GM21529 (cell line): ENCODE results near the gene KNCN.

Source experiments
- ATAC-seq: cut with Tn5 transposase; IDR thresholded peaks from one replicate; pipeline ENCODE4 v1.9.1; 2021; ENCODE audit not compliant: unreplicated experiment

Gene KNCN

DNA sequence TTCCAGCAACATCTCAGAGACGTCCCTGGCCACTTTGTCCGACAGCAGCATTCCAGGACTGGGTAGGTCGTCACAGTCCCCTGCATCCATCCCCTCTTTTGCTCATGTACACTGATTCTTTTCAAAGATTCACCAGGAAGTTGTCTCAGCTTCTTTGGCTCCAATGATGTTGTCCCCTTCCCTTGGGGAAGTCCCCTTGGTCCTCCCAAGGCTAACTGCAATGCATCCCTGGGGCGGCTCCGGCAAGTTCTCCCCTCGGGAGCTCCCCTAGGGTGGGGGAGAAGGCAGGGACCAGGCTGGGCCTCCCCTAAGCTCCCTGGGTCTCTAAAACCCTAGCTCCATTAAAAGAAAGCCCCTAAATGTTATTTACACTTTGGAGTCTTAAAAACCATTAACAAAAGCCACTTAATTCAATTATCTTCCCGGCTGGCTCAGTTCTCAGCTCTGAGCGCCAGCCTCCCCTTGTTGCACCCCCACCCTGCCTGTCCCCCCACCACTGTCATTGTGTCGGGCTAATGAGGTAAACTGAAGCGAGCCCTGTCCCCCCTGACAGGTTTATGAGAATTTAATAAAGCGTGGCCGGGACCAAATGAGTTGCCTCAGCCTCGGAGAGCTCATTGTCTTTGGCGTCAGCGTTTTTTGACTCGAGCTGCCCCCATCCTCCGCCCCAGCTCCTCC is 25.3 kb downstream of the KNCN start:
- ATAC-seq = no peak

DNA sequence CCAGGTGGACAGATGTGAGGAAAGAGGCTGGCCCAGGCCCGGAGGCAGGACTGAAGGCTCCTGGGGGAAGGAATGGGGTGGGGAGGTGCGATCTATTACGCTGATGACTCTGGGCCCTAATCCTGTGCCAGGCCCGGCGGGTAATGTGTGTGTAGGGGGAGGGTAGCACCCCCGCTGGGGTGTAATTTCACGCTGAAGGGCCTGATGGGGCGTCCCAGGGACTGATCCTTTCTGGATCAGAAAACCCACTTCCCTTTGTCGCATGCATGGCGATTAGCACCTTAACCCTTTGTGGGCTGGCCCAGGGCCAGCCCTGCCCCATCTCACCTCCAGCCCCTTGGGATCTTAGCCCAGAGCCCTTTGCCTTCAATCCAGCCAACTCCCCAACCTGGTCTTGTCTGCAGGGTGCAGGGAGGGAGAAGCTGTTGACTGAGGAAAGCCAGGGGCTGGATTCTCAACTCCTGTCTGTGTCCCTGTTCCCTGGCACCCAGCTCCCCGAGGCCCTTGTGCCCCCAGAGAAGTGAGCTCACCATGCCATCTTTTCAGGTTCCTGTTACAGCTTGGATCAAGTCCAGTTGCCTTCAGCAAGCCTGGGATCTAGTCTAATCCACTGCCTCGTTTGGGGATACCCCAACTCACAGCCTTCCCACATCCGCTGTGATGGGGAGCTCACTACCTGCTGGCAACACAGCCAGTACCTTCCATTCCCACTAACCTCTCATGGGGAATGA is 26.0 kb downstream of the KNCN start:
- no peak for ATAC-seq

DNA sequence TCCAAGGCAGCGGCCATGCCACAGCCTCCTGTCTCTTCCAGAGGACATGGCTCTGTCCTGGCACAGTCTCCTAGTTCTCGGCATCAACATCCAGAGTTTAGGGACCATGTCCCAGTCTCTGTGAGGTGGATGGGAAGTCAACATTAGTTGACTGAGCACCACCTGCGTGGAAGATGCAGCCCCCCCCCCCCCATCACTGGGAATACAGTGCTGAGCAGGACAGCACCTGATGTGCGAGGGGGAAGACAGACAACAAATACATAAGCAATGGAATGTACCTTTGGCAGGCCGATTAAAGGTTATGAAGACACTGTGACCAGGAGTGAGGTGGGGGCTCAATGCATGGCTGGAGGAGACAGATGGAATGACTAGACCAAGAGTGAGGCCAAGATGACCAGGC is 26.6 kb downstream of the KNCN start:
- no peak for ATAC-seq

DNA sequence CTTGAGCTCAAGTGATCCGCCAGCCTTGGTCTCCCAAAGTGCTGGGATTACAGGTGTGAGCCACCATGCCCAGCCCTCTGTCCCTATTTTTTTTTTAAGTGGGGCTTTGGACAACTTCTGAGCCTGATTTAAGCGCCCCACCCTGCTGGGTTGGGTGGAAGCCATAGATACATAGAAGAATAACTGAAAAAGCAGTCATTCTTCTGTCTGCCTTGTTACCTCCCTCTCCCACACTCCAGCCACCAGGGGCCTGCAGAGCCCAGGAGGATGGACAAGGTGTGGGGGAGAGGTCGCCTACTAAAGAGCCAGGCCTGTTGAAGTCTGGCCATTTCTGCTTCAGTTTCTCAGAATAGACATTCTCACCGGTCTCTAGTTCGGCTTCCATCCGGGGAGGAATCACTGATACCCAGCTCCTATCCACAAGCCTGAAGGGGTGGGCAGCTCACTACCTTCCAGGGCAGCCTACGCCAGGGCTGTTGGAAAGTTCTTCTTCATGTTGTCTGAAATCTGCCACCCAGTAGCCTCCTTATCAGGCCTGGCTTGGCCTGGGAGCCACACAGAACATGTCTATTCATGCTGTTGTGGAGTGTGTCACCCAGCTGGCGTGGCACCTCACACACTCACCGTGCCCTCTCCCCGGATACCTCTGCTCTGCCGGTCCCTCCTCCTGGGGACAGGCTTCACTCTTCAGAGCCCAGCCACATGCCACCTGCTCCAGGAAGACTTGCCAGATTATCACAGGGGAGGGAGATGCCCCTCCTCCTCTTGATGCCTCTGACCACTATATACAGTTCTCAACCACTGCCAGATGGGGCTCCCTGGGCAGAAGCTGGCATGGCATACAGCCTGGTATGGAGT is 27.7 kb downstream of the KNCN start:
- no peak for ATAC-seq

DNA sequence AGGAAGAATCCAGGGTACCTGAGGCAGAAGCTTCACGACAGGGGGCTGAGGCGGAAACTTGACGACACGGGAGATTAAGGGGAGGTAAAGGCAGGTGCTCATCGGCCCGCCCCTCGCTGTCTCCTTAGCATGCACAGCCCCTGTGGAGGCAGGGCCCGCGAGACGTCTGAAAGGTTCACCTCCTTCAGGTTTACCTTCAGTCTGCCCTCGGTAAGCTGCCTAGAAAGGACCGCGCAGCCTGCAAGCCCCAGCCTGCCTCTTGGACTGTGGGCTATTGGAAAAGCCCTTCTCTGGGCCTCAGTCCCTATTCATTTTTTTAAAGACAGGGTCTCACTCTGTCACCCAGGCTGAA is 28.5 kb downstream of the KNCN start:
- ATAC-seq = no peak

DNA sequence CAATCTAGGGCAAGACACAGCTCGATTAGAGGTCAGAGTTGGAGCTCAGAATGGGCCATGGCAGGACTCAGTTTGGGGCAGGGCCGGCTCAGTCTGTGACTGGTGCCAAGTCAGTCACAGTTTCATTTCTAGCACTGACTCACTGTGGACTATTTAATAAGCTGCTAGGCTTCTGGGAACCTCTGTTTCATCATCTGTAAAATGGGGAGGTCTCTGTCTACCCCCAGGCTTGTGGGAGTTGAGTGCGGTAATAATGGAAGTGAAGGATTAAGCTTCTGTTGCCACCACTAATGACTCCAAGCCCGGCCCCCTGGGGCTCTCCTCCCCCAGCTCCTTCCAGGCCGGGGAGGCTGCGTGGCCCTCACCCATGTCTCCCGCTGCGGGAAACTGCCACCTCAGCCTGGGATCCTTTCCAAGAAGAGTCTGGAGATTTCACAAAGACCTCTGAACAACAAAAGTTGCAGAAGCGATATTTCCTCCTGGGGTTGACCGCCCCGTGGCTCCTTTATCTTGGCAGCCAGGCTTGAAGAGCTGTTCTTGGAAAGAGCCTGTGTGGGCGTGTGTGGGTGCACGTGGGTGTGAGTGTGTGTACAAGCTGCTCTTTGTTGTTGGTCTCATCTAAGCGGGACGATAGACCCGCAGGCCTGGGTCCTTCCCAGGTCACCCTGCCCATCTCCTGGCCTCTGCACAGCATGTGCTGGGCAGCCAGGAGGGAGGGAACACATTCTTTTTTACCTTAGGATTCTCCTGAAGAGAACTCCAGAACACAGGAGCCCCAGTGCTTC is 29.1 kb downstream of the KNCN start:
- ATAC-seq = peak; percentile 78

DNA sequence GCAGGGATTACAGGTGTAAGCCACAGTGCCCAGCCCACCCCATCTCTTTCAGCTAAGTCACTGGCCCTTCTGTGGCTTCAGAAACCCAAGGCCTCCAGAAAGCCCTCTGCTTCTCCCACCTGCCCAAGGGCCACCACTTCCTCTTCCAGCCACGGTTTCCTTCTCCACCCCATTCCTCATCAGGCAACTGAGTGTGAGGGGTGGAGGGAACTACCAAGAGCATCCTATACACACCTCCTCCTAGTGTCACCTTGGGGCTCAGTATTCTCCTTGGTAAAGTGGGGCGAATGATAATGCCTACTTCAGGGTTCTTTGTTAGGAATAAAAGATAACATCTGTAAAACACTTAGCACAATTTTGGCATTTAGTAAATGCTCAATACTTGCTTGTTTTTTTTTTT is 30.0 kb downstream of the KNCN start:
- no peak for ATAC-seq

DNA sequence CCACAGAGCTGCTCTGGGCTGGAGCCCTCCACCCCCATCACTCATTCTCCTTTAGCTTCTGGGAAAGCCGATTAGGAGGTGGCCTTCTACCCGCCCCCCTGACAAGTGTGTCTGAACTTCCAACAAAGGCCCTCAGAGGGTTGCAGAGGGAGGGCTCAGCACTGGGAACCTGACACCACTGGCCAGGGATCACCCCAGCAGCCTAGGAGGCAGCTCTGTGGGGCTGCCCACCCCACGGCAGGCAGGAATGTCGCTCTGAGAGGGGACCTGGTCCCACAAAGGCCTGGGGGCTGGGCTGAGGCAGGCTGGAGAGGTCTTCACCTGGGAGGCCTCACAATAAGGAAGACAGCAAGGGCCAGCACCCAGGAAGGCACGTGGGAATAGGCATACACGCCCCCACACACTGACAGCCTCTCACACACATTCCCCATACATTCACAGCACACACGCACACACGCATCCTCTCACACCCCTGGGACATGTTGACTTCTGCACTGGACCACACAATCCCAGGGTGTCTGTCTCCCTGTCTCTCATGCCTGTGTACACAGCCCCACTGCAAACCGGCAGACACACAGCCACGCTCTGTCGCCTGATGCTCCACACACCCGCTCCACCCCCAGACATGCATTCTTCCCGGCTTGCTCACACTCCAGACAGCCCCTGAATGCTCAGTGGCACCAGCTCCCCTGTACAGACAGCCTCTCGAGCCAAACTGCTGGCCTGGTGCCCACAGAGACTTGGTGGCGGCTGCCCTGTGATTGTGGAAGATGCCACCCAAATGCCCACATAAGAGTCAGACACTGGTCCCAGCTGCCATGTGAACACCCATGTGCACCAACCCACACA is 31.2 kb downstream of the KNCN start:
- ATAC-seq = no peak

DNA sequence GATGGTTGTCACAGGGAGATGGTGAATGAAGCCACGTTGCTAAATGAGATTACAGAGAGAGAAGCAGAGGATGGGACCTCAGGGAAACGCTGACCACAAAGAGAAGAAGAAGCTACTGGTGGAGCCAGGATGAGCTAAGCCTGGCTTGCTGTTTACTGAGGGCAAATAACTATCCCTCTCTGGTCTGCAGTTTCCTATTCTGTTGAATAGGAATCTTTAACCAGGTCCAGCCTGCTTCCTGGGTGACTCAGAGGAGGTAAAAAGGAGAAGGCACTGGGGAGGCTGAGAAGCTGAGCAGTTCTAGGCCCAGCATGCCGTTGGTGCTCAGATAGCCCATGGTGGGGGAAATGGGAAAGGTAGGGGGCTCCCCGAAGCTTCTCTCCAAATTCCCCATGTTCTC is 32.2 kb downstream of the KNCN start:
- ATAC-seq = no peak

DNA sequence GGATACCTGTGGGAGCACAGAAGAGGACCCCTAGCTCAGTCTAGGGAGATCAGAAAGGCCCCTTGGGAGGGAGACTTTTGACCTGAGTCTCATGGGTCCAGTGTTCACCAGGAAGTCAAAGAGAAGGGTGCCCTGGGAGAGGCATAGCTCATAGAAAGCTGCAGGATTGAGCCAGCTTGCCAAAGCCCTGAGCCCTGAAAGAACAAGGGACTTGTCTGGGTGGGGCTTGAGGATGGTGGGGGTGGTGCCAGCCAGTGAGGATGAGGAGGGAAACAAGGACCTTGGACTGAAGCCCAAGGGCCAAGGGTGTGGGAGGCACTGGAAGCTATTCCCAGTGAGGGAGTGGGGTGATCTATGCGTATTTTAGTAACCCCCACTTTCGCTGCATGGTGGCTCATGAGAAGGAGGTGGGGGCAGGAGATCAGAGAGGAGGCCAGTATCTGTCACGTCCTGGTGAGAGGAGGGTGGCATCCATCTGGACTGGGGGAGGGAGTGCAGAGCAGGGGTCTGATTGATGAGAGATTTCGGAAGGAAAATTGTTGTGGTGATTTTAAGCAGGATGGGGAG is 33.4 kb downstream of the KNCN start:
- no peak for ATAC-seq

DNA sequence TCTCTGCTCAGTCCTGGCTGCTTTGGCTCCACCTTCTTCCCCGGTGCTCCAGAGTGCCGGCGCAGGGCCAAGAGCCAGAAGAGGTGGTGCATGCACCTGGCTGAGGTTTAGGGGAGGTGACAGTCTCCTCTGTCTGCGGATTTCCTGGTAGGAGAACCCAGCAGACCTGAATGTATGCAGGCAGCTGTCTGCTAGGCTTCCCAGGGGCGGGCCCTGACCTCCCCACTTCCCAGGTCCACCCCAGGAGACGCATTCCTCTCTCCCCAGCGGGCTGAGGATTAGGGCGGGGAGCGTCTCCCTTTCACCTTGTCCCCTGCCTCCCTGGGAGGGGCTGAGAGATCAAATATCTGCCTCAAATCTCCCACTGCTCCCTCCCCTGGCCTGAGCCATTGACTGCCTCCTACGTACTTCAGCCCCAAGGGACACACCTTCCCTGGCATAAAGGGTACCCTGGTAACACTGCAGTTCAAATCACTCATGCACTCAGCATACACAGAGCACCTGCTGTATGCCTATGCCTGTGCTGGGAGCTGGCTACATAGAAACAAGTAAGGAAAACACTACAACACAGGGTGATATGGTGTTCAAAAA is 34.3 kb downstream of the KNCN start:
- no peak for ATAC-seq

DNA sequence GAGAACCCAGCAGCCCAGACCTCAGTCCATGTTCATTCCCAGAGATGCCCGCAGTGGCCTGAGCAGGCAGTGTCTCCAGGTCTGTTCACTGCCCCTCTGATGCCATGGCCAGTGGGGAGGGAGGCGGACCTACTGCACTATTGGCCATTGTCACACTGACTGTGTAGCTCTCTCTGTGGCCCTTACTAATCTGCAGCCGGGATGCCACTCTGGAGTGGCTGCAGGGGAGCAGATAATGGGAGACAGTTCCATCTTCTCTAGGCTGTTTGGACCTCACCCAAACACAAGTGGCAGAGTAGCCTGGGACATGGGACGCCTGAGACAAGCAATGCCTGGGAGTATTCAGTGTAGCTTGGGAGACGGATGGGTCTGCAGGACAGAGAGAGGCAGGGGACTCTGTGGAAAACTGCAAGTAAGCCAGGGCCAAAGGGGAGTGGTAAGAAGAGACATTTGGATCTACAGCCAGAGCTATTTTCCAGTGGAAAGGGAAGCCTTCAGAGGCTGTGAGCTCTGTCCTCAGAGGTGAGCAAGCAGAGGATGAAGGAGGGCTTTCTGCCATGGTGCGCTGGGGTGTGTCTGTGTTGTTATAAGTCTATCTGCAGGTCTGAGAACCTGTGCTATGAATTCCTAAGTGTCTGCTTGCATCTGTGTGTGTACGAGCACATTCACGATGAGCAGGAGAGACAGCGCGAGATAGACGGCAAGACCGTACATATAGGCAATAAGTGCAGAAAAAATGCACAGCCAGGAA is 35.1 kb downstream of the KNCN start:
- no peak for ATAC-seq

DNA sequence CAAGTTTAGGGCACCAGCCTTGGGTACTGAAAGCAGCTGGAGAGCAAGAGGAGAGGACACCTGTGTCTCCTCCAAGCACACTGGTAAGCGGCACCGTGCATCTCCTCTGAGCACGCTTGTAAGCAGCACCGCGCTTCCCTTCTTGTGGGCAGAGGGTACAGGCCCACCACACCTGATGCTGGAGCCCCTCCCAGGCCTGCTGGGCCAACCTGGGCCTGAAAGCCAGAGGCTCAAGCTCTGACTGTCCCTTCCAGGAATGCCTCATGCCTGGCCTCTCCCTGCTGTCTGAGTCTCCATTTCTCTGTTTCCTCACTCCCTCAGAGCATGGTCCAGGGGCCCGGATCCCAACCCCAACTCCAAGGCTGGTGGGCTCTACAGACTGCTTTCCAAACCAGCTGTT is 35.9 kb downstream of the KNCN start:
- no peak for ATAC-seq

DNA sequence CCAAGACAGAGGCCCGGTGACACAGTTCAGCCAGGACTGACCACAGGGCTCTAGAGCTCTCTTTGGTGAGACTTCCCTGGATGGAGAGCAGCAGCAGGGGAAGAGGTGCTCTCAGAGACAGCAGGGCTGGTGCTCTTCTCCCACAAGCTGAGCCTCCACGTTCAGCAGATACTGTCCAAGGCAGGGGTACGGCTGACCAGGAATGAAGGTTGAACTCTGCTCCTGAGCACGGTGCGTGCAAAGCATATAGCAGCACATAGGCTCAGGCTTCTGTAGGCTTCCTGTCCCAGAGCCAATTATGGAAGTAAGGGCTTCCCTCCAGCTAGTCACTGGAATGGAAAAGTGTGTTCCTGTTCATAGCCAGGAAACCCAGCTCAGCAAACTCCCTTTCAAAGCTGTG is 37.9 kb downstream of the KNCN start:
- no peak for ATAC-seq

DNA sequence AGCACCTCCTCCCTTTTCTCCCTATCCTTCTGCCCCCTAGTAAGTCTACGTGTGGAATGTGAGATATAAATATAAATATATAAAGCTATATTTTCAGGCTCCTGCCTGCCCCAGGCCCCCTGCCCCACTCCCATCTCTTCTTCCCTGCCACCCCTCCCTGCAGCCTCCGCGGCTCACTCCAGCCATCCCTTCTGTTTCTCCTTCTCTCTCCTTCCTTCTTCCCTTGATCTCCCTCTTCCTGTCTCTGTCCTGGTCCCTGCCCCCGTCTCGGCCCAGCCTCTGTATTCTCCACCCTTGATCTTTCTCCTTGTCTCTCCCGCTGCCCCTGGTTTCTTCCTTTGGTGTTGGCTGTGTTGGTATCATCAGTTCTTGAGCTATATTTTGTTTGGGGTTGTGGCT is 38.7 kb downstream of the KNCN start:
- no peak for ATAC-seq

DNA sequence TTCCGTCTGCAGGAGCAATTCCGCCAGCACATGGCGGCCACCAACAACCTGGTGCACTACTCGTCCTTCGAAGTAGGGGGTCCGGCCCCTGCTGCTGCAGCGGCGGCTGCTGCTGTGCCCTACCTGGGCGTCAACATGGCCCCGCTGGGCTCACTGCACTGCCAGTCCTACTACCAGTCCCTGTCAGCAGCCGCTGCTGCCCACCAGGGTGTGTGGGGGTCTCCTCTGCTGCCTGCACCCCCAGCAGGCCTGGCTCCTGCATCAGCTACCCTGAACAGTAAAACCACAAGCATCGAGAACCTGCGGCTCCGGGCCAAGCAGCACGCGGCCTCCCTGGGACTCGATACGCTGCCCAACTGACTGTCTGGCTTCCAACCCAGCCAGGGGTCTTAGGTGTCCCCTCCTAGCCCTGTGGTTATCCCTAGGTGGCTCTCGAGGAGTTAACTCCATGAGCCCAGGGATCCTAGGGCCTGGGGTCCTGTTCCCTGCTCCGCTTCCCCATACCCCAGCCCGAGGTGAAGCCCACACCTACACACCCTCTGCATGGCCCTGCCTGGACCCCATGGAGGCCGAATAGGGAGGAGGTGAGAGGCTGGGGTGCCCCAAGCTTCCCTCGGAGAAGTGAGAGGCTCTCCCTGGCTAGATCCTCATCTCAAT is 39.2 kb downstream of the KNCN start:
- ATAC-seq = no peak

DNA sequence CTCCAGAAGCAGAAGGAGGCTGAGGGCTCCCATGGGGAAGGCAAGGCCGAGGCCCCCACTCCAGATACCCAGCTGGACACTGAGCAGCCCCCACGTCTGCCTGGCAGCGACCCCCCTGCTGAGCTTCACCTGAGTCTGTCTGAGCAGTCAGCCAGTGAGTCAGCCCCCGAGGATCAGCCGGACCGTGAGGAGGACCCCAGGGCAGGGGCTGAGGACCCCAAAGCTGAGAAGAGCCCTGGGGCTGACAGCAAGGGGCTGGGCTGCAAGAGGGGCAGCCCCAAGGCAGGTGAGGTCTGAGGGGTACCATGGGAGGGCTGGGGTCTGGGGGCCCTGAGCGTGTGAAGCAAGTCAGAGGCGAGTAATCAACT is 40.5 kb downstream of the KNCN start:
- ATAC-seq = no peak

DNA sequence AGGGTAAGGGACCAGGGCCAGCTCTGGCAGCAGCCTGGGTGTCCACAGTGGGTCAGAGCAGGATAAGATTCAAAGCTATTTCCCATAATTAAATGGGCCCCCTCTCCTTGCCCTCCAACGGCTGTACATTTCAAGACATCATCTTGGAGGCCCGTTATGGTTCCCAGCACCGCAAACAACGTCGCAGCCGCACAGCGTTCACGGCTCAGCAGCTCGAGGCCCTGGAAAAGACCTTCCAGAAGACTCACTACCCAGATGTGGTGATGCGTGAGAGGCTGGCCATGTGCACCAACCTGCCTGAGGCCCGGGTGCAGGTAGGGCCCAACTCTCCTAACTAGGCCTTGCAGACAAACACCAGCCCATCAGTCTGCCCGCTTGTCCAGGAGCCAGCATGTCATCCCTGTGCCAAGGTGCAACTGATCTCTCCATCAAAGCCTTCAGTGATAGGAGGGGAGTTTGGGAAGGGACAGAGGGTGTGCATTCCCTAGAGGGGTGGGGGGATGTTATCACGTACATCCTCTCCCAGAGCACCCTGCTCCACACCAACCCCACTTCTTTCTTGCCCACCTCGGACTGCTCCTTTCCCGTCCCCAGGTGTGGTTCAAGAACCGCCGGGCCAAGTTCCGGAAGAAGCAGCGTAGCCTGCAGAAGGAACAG is 41.0 kb downstream of the KNCN start:
- no peak for ATAC-seq
